HG03045 (cell line): ENCODE measurements around the gene NUDT16L1.

ENCODE experiments used
- ATAC-seq: cut with Tn5 transposase; IDR thresholded peaks from one replicate; pipeline ENCODE4 v1.9.1; 2021; ENCODE audit warnings: mild to moderate bottlenecking, moderate library complexity; ENCODE audit not compliant: unreplicated experiment

Gene NUDT16L1

DNA sequence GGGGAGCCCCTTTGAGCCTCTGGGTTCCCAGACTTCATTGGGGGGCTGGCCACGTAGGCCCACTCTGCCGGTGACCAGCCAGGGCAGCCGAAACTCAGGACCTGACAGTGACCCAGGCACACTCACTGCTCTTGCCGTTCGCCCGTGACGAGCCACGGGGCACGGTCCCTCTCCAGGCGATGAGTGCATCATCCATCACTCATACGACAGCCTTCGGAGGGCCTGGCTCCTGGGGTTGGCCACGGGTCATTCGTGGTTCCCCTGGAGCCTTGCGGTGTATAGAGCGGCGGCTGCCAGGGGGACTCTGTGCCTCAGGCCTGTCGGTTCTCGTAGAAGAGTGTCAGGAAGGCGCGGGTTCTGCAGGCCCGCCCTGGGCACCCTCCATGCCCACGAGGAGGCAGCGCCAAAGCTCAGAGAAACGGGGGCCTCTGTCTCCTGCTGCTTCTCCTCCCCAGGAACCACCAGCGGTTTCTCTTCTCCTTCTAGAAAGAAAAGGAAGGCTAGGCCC, 11.2 kb upstream of the NUDT16L1 start:
- ATAC-seq: no peak

DNA sequence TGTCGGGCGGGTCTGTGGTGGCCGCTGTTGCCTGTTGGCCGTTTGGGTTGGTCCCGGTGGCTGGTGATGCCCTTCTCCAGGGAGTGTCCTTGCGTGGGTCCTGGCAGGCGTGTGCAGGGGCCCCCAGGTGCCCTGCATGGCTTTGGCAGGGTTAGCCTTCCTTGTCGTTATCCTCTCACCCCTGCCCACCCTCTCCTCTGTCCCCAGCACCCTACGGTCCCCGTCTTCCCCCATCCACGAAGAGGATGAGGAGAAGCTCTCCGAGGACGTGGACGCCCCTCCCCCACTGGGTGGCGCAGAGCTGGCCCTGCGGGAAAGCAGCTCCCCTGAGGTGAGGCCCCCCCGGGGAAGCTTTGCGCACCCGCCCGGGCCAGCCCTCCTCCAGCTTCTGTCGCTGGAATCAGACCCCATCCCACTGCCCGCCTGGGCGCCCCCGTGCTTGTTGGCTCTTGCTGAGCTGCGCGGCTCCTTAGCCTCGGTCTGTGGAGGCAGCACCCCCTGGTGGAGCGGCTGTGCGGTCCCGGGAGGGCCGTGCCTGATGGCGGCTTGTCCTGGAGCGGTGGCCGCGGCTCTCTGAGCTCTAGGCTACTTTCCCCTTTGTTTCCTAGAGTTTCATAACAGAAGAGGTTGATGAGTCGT, 10.6 kb upstream of the NUDT16L1 start:
- no peak for ATAC-seq

DNA sequence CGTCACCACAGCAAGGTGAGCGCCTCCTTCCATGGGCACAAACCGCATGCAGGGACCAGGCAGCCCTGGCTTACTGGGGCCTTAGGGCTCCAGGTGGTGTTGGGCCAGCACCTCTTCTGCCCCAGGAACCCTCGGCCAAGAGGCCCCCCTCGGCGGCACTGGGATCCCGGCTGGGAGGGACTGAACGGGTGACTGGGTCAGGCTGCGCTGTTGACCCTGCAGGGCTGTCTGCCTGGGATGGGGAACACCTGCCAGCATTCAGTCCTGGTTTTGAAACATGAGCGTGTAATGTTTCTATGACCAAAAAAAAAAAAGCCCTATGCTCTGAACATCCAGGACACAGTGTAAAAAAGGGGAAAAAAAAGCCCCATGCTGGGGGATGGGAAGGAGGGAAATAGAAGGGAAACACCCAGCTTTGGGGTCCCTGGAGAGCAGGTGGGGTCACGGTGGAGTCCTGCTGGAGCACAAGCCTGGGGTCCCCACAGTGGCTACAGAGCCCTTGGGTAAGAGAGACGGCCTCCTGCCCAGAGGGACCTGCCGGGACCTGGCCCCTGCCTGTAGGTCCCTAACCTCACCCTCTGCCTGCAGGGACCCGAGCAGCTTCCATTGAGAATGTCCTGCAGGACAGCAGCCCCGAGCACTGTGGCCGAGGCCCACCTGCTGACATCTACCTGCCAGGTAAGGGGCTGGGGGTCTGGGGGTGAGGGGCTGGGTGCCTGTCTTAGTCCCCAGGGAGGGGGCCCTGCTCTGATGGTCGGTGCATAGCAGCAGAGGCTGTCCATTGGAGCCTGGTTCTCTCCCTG, 9.9 kb upstream of the NUDT16L1 start:
- no peak for ATAC-seq

DNA sequence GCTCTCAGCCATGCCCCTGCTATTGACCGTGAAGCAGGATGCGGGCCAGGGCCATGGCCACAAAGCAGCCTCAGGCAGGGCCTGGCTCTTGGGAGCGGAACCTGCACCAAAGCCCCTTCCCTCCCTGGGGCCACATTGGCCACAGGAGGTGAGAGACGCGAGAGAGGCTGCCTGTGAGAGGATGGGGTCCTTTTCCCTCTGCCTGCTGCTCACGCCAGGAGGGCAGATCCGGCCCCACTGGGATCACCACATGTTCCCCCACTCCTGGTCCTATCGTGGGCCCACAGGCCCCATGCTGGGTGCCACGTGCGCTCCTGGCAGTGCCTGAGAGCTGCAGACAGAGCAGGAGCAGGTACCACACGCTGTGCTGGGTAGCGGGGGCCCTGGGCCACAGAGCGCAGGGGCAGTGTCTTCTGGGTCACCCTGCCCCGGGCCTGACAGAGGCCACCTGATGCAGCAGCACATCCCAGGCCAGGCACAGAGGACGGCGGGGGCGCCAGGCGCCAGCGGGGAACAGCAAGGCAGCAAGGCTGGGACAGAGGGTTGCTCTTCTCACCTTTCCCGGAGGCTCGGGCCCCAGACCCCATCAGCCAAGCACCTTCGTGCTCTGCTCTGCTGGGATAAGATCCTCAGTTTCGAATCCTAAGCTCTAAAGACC, 9.2 kb upstream of the NUDT16L1 start:
- ATAC-seq: no peak

DNA sequence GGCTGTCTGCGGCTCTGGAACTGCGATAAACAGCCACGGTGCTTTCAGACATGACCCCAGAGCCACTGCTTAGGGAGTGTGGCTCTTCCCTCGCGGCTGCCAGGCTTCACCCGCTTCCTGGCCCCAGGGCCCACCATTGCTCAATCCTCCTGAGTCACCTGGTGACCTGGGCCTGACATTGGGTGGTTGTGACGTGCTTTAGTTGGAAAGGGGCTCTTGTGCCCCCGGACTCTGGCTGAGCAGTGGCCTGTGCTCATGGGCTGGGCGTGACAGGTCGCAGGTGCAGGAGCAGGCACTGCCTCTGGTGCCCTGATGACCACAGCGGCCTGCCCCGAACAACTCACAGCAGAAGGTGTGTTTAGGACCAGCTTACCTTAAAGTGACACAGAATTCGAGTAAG, 8.6 kb upstream of the NUDT16L1 start:
- no peak for ATAC-seq

DNA sequence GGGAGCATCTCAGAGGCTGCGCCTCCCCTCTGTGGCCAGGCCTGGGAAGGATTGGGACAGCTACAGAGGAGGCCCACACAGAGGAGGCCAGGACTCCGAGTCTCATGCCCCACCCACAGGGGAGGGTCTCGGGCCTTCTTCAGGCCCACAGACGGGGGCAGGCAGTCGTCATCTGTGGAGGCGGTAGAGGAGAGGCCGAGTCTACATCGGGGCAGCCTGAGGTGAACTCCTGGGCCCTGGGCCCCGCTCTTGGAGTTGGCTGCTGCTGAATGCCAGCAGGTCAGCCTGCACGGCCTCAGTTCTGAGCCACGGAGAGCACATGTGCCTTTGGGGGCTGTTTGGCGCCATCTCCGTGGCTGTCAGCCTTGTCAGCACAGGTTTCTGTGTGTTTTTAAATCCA, 8.1 kb upstream of the NUDT16L1 start:
- ATAC-seq: no peak

DNA sequence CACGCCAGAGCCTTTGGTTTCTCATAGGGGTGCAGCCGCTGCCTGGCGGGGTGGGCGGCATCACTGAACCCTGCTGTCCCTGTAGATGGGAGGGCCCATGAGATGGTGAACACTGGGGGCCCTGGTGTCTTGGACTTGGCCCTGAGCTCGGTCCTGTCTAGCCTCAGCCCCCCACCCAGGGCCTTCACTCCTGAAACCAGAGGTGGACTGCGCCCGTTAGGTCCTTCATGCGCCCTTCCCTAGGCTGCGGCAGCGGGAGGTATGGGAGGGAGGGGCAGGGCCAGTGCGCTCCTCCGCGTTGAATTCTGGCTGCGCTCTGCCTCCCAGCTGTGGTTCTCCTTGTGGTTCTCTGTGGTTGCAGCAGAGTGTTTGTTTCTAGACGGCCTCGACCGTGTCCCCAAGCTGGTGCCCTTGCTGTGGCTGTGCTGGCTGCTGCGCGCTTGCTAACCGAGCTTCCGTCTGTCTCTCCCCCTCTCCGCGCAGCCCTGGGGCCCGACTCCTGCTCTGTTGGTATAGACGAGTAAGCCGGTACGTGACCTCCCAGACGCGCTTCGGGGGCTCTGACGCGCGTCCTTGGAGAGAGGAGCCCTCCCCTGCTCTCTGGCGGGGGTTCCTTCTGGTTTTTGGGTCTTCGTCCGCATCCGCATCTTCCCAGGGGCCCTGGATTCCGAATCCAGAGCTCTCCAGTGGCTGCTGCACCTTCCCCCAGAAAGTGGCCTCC, 7.4 kb upstream of the NUDT16L1 start:
- no peak for ATAC-seq

DNA sequence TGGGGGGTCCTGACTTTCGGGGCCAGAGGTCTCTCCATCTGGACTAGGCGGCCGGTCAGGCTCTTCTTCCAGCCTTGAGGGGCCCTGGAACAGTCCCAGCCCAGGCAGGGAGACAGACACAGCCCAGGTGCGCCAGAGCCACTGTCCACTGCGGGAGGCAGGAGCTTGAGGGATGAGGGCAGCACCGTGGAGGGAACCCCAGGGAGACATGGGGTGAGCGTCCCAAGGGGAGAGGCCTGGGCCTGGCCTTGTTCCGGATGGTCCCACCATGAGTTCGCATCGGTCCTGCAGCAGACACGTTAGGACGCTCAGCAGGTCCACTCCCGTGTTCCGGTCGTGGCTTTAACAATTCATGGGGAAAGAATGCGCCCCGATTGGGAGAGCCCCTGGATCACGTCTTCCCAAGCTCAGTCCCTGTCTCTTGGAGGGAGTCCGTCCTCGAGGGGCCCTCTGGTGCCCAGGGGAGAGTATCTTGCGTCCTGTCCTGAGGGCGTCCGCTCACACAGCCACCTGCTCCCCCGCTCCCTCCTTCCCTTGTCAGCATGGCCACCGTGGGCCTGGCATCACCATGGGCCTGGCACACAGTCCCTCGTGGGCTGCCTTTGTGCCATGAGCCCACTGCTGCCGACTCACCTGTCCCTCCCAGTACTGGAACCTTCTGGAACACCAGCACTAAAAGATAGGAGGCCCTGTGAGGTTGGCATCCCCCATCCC, 6.7 kb upstream of the NUDT16L1 start:
- ATAC-seq: no peak

DNA sequence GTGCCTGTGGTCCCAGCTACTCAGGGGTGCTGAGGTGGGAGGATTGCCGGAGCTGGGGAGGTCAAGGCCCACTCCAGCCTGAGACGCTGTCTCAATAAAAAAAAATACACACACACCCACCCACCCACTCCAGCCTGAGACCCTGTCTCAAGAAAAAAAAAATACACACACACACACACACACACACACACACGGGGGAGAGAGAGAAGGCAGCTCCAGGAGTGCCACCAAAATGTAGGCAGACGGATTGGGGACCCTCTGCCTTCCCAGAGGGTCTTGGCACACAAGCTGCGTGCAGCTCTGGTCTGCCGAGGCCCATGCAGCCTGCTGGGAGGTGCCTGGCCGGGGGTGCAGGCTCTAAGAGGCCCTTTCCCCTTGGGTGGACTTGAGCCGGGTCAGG, 5.9 kb upstream of the NUDT16L1 start:
- ATAC-seq: no peak

DNA sequence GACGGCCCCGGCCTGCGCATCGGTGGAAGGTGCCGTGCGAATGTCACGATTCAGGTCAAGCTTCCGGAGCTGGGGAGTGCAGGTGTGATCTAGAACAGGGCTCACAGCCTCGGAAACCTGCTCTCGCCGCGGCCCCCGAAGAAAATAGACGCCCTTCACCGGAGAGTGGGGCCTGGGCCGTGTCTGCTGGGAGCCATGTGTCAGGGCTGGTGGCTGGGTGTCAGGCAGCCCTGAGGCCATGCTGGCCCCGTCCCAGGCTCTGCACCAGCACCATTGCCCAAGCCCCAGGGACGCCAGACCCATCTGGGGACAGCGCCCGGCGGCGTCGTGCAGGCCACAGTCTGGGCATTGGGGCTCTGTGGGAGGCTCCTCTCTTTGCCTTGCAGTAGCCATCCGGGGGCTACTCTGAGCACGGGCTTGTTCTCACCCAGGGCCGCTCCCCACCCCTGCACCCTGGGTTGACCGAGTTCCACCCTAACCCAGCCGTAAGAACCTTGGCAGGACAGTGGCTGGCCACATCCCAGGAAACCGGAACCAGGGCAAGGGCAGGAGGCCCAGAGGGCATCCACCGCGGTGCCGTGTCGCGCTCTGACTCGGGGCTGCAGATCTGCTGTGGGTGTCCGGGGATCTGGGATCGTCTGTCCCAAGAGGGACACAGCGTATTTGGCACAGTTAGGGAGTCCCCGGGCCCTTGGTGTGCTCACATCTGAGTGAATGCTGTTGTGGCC, 5.3 kb upstream of the NUDT16L1 start:
- ATAC-seq: no peak

DNA sequence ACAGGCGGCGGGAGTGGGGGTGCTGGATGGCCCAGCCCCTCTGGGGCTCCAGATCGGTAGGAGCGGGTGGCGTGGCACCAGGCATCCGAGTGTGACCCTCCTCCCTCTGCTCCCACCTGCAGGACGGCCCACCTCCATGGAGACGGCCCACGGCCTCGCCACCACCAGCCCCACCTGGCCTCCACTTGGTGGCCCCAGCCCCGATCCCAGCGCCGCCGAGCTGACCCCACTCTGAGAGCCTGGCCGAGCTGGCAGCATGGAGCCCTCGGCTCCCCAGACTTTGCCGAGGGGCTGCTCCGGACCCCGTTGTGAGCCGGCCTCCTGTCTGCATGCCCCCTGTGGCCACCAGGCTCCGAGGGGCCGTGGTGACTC, 4.7 kb upstream of the NUDT16L1 start:
- ATAC-seq: no peak

DNA sequence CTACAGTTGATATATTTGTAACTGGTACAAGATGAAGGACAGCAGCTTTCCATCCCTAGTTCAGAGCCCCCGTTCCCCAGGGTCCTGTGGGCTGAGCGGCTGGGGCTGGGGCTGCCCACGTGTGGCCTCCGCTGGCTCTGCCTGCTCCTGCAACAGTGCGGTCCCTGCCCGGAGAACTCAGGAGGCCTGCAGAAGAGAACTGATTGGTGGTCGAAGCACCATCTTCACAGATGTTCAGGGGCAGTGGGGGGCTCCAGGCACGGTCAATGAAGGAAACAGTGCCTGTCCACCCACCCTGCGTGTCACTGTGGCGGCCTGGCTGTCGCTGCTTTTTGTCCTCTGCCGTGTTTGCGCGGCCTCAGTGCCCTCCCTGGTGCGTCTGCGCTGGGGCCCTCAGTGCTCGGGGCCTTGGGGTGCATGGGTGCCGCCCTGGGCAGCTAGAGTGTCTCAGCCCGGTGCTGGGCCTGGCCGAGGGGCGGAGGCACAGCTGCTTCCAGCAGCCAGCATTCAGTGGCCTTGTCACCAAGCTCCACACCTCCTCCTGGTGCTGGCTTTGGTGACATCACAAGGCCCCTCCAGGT, 4.2 kb upstream of the NUDT16L1 start:
- no peak for ATAC-seq

DNA sequence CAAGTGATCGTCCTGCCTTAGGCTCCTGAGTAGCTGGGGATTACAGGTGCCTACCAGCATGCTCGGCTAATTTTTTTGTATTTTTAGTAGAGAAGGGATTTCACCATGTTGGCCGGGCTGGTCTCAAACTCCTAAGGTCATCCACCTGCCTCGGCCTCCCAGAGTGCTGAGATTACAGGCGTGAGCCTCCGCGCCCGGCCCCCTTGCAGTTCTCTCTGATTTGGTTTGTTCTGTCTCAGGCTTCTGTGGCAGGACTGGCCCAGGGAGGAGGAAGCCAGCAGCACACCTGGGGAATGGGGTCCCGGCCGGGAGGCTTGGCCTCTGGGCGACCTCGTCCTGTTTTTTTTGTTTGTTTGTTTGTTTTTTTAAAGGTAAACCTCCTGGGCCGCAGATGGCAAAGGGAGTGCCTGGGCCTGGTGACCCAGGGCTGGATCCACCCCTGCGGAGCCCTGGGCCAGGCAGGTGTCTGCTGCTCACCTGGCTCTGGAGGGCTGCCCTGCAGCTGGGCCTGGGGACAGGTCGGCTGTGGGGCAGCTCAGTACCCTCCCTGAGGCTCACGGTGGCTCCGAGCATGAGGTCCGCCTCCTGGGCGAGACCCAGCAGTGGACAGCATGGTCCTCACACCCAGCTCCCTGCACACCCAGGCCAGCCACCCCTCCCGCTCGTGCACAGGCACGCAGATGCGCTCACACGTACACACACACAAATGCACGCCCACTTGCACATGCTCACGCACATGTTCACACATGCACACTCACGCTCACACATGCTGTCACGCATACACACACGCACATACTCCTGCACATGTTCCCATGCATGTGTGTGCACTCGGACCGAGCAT, 3.3 kb upstream of the NUDT16L1 start:
- no peak for ATAC-seq

DNA sequence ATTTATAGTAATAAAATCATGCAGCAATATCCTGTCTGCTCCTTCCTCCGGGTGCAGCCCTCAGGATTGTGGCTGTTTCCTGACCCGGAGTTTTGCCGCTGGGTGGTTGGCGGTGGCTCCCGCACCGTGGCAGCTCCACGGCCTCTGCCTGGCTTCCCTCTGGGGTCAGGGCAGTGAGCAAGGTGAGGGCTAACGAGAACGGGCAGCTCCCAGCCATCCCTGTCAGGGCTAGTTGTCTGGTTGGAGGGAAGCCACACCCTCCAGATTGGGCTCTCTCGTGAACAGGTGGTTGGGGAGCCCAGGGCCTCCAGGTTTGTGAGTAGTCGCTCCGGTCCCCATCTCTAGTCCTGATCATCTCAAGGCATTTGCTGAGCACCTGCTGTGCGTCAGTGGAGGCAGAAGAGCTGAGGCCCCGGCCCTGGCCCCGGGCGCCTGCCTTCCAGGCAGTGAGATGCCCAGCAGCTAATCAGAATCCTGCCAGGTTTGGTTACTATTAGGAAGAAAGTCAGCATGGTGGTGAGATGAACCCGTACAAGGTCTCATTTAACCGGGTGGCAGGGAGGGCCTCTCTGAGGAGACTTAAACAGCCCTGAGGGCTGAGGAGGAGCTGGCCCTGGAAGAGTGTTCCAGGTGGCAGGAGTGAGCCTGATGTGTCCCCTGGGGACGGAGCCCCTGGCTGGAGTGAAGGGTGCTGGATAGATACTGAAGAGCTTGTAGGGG, 2.3 kb upstream of the NUDT16L1 start:
- no peak for ATAC-seq

DNA sequence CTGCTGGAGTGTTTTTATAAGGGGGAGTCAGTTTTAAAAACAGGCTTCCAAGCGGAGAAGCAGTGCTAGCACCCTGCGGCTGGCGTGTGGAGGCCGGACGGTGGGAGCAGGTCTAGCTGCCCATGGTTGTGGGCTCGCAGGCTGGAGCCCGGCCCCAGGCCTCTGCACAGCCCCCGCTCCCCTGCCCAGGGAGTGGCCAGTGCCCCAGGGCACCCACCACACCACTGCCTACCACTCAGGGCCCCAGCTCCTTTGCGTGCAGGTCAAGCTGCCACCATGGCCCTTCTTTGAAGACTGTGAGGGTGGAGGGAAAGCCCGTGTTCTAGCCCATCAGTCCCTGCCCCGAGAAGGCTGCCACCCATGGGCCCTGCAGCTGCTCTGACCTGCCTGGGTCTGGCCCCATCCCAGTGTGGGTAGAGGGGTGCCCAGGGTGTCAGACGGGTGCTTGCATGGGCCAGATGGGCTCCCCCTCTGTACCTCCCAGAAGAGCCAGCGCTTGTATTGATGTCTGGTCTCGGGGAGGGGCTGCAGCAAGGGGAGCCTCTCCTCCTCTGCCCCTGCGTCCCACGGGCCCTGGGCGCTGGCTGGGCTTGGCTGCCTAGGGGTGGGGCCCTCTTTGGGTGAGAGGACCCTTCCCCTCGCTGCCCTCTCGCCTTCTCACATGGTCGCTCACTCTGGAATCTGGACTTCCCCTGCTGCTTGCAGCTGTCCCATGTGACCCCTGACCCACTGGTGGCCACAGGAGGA, 1.5 kb upstream of the NUDT16L1 start:
- no peak for ATAC-seq

DNA sequence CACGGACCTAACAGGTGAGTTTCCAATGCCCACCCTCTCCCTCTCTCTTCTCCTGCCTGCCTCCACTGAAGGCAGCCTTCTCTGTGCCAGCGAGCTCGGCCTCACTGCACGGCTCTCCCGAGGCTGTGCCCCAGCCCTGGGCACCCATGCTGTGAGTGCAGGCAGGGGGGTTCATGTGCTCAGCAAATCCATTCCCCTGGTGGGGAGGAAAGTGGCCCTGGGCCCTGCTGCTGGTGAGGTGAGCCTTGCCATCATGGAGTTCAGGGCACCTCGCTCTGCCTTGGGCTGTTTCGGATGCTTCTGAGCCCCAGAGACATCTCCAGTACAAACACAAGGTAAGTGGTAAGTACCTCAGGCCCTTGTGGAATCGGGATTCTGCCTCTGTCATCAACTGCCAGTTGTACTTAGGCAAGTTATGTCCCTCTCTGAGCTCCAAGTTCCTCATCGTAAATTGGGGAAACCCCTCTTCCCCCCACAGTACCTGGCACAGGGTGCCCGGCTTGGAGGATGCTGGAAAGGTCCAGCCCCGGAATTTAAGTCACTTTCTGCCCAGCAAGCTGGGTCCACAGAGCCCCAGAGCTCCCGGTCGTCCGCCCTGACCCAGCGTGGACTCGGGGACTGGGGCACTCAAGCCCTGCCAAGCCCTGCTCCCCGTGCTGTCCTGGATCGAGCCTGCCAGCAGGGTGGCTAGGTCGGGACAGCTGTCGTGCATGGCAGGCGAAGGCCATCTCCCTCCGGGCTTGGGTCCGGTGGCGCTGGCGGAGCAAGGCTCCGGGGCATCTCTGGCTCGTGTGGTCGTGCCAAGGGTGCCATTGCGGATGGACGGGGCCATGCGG, 684 bp upstream of the NUDT16L1 start:
- ATAC-seq: peak; percentile 2
